ENCODE results near the gene GGA1. TPM values are rescaled to one million over a fixed set of nuclear protein-coding genes. Genes with fewer than 3 reads are reported as not detected.
"Not testable (repeated sequence)": the region's sequence is repeated elsewhere in the genome, so short reads cannot be mapped to it uniquely, and the experiment has no call there.

The GGA1 gene
- total RNA-seq, 1 donor from 2014 or later: 32.0 TPM

DNA sequence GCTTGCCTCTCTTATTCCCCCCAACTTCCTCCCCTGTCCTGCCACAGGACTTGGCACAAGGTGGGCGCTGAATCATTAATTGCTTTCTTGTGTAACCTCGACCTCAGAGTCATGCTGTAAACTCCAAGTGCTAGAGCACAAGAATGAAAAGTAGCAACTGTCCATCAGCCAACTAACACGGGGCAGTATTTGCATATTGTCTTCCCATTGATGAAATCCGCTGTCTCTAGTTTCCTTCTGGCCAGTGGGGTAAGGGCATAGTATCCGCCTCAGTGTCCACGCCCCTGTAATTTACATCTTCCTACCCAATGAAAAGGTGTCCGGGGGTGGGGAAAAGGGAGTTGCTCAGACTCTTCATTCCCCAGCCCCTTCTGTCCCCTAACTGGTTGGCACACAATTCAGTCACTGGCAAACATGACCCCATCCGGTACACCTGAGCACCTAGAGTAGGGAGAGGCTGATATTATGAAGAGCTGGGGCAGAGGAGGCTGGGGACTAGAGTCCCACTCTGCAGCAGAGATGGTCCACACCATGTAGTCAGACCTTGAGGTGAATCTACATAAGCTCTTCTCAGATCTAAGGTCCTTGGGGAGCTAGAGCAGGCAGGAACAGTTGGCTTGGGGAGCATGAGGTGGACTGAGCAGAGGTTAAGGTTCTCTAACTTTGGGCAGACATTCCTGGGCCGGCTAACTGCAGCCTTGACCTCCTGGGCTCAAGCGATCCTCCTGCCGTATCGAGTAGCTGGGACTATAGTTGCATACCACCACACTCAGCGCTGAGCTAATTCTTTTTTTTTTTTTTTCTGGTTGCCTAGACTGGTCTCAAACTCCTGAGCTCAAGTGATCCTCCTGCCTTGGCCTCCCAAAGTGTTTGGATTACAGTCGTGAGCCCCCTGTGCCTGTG, 6.8 kb upstream of the GGA1 start:
- Mint-ChIP-seq H3K36me3 (ENCODE audit: low read depth) (no peaks in the 10 kb centered on the region), H3K4me3 (ENCODE audit: unreplicated experiment) (no peak overlapping the region), H3K9me3 (ENCODE audit: low read depth) (no peaks in the 10 kb centered on the region), H3K27ac (ENCODE audit: unreplicated experiment) (no peak overlapping the region), H3K27me3 (ENCODE audit: low read depth) (peaks cover 13% of the 10 kb centered on the region), H3K4me1 (ENCODE audit: low read depth) (peaks cover under 1% of the 10 kb centered on the region)
- TF ChIP-seq, protein P1, sequence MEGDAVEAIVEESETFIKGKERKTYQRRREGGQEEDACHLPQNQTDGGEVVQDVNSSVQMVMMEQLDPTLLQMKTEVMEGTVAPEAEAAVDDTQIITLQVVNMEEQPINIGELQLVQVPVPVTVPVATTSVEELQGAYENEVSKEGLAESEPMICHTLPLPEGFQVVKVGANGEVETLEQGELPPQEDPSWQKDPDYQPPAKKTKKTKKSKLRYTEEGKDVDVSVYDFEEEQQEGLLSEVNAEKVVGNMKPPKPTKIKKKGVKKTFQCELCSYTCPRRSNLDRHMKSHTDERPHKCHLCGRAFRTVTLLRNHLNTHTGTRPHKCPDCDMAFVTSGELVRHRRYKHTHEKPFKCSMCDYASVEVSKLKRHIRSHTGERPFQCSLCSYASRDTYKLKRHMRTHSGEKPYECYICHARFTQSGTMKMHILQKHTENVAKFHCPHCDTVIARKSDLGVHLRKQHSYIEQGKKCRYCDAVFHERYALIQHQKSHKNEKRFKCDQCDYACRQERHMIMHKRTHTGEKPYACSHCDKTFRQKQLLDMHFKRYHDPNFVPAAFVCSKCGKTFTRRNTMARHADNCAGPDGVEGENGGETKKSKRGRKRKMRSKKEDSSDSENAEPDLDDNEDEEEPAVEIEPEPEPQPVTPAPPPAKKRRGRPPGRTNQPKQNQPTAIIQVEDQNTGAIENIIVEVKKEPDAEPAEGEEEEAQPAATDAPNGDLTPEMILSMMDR (IDR thresholded peaks at IDR 0.05): no peak
- DNase-seq (ENCODE audit: low spot score): no peak

DNA sequence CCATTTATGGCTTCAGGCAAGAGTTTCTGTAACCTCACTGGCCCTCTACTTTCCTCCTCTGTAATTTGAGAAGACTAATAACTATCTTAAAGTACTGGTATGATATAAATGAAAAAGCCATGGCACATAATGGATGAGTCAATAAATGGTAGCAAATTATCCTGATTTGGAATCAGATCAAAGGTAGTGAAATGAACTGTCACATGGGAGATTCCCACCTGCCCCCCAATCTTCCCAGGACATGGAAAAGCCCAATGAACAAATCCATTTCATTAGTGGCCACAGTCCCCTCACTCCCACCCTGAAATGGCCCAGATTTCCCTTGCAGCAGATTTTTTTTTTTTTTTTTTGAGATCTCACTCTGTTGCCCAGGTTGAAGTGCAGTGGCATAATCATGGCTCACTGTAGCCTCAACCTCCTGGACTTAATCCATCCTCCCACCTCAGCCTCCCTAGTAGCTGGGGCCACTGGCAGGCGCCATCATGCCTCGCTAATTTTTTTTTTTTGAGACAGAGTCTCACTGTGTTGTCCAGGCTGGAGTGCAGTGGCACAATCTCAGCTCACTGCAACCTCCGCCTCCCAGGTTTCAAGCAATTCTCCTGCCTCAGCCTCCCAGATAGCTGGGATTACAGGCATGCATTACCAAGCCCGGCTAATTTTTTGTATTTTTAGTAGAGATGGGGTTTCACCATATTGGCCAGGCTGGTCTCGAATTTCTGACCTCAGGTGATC, 5.9 kb upstream of the GGA1 start:
- not testable (repeated sequence) for H3K4me1 Mint-ChIP-seq (ENCODE audit: low read depth); H3K4me3 Mint-ChIP-seq (ENCODE audit: unreplicated experiment); H3K36me3 Mint-ChIP-seq (ENCODE audit: low read depth); H3K9me3 Mint-ChIP-seq (ENCODE audit: low read depth); DNase-seq (ENCODE audit: low spot score); H3K27ac Mint-ChIP-seq (ENCODE audit: unreplicated experiment)
- peaks cover 13% of the 10 kb centered on the region for H3K27me3 Mint-ChIP-seq (ENCODE audit: low read depth)

DNA sequence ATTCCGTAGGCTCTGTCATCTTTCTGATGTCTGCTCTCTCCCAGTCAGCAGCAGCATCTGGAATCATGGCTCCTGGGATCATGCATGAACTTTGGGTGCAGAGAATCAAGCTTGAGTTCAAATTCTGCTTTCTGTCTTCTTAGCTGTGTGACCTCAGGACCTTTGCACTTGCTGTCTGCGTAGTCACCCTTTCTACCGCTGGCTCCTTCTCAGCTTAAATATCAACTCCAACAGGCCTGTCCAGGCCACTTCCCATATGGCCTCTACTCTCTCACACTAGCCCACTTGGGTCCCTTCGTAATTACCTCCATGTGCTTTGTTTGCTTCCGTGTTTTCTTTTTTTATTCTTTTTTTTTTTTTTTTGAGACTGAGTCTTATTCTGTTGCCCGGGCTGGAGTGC, 4.6 kb upstream of the GGA1 start:
- Mint-ChIP-seq H3K4me1 (ENCODE audit: low read depth) (peaks cover 14% of the 10 kb centered on the region), H3K27ac (ENCODE audit: unreplicated experiment) (no peak overlapping the region), H3K4me3 (ENCODE audit: unreplicated experiment) (no peak overlapping the region), H3K9me3 (ENCODE audit: low read depth) (no peaks in the 10 kb centered on the region), H3K27me3 (ENCODE audit: low read depth) (peaks cover 13% of the 10 kb centered on the region), H3K36me3 (ENCODE audit: low read depth) (no peaks in the 10 kb centered on the region)
- TF ChIP-seq, protein P1 (IDR thresholded peaks at IDR 0.05): no peak
- no peak for DNase-seq (ENCODE audit: low spot score)

DNA sequence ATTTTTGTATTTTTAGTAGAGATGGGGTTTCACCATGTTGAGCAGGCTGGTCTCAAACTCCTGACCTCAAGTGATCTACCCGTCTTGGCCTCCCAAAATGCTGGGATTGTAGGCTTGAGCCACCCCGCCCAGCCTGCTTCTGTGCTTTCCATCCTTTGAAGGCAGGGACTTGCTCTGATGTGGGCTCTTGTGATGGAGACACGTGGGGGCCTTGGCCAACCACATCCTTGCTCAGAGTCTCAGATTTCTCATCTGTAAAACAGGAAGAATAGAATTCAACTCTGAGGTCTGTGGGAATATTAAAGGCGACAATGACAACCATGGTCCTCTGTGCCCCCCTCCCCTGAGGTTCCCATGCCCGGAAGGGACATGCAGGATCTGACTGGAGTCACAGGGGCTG, 3.8 kb upstream of the GGA1 start:
- Mint-ChIP-seq H3K27ac (ENCODE audit: unreplicated experiment) (no peak overlapping the region), H3K27me3 (ENCODE audit: low read depth) (peaks cover 13% of the 10 kb centered on the region), H3K9me3 (ENCODE audit: low read depth) (no peaks in the 10 kb centered on the region), H3K4me1 (ENCODE audit: low read depth) (peaks cover 20% of the 10 kb centered on the region), H3K4me3 (ENCODE audit: unreplicated experiment) (no peak overlapping the region), H3K36me3 (ENCODE audit: low read depth) (no peaks in the 10 kb centered on the region)
- DNase-seq (ENCODE audit: low spot score): no peak
- TF ChIP-seq, protein P1 (IDR thresholded peaks at IDR 0.05): no peak

DNA sequence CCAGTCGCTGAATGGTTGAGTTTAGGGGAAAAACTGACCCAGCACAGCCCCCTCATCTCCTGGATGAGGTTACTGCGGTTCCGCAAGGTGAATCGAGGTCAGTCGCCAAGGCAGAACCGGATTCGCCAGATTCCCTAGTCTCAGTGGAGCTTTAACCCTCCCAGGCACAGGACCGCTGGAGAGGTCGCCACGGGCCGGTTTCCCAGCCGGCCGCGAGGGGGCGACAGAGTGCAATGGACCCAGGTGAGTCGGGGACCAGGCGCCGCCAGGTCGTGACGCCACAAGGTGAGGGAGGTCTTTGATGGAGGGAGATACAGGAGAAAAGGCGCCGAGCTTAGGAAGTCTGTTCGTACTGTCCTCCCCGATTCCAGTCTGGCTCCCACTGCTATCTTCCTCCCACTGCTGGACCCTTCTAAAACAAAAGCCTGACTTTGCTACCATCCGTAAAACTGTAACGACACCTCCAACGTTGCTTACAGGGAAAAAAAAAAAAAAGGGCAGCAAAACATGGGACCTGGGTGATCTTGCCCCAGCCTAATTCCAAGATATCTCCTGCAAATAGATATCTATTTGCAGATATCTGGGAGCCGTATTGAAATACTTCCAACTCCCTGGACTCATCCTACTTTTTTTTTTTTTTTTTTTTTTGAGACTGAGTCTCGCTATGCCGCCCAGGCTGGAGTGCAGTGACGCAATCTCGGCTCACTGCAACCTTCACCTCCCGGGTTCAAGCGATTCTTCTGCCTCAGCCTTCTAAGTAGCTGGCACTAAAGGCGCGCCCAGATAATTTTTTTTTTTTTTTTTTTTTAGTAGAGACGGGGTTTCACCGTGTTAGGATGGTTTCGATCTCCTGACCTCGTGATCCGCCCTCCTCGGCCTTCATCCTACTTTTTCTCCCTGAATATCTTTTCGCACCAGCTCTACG, 1.4 kb upstream of the GGA1 start:
- TF ChIP-seq, protein P1 (IDR thresholded peaks at IDR 0.05): peak; percentile 99
- Mint-ChIP-seq H3K4me1 (ENCODE audit: low read depth) (peaks cover 33% of the 10 kb centered on the region), H3K9me3 (ENCODE audit: low read depth) (no peaks in the 10 kb centered on the region), H3K4me3 (ENCODE audit: unreplicated experiment) (peak overlapping the region; percentile 83), H3K27ac (ENCODE audit: unreplicated experiment) (peak overlapping the region; percentile 99), H3K27me3 (ENCODE audit: low read depth) (peaks cover 4% of the 10 kb centered on the region), H3K36me3 (ENCODE audit: low read depth) (no peaks in the 10 kb centered on the region)
- DNase-seq (ENCODE audit: low spot score): no peak

Data from chondrocyte (in vitro differentiated cells).